ENCODE results near the gene MFGE8. TPM values are rescaled to one million over a fixed set of nuclear protein-coding genes. Genes with fewer than 3 reads are reported as not detected.

Gene MFGE8
- total RNA-seq, 2 experiments from 2014 or later: 22.9 to 38.1 TPM

GRCh38 chr15:88890495-88890894, 22.7 kb downstream of the MFGE8 start:
- CTCF ChIA-PET: interaction anchor here (1.1 to 6.5 kb wide), 4 partner anchors 12 to 266 kb away, joined by 3 to 59 read pairs (median 6); no protein-coding TSS in a partner anchor
- Mint-ChIP-seq H3K27ac (no peak overlapping the region), H3K36me3 (no peaks in the 10 kb centered on the region), H3K4me3 (no peak overlapping the region), H3K4me1 (peaks cover 11% of the 10 kb centered on the region), H3K27me3 (no peaks in the 10 kb centered on the region), H3K9me3 (ENCODE audit: low read depth) (no peaks in the 10 kb centered on the region)
- no peak for DNase-seq
- no peak for ATAC-seq

- Mint-ChIP-seq H3K36me3 (no peaks in the 10 kb centered on the region), H3K27me3 (no peaks in the 10 kb centered on the region), H3K9me3 (ENCODE audit: low read depth) (no peaks in the 10 kb centered on the region), H3K4me3 (no peak overlapping the region), H3K27ac (no peak overlapping the region), H3K4me1 (peaks cover 3% of the 10 kb centered on the region)
- DNase-seq (no peak), ATAC-seq (no peak)
- CTCF ChIA-PET: no interaction called here
Observed at GRCh38 chr15:88888719-88889118, 24.5 kb downstream of the MFGE8 start.

GRCh38 chr15:88887068-88887580, 26.1 kb downstream of the MFGE8 start:
- Mint-ChIP-seq H3K9me3 (ENCODE audit: low read depth) (no peaks in the 10 kb centered on the region), H3K36me3 (peaks cover 1% of the 10 kb centered on the region)
- DNase-seq: no peak

GRCh38 chr15:88882785-88883184, 30.4 kb downstream of the MFGE8 start:
- Mint-ChIP-seq H3K4me1 (no peaks in the 10 kb centered on the region), H3K27ac (no peak overlapping the region), H3K4me3 (no peak overlapping the region), H3K36me3 (peaks cover 1% of the 10 kb centered on the region), H3K9me3 (ENCODE audit: low read depth) (no peaks in the 10 kb centered on the region), H3K27me3 (no peaks in the 10 kb centered on the region)
- DNase-seq: no peak
- CTCF ChIA-PET: interaction anchor here (1.0 to 1.2 kb wide), 3 partner anchors 11 to 293 kb away, joined by 3 read pairs; no protein-coding TSS in a partner anchor
- ATAC-seq: no peak

More at GRCh38 chr15:88887068-88887580, 26.1 kb downstream of the MFGE8 start:
- no peak overlapping the region for H3K4me3 Mint-ChIP-seq
- H3K27ac Mint-ChIP-seq: no peak overlapping the region
- no peak for ATAC-seq
- H3K27me3 Mint-ChIP-seq: no peaks in the 10 kb centered on the region
- CTCF ChIA-PET: interaction anchor here (1.8 kb wide), 1 partner anchor 8 kb away, joined by 8 read pairs; no protein-coding TSS in a partner anchor
- no peaks in the 10 kb centered on the region for H3K4me1 Mint-ChIP-seq

- ATAC-seq (no peak), DNase-seq (no peak)
- CTCF ChIA-PET: no interaction called here
- H3K9me3 Mint-ChIP-seq (ENCODE audit: low read depth): no peaks in the 10 kb centered on the region
- H3K27ac Mint-ChIP-seq: no peak overlapping the region
- H3K36me3 Mint-ChIP-seq: peaks cover 1% of the 10 kb centered on the region
- no peaks in the 10 kb centered on the region for H3K27me3 Mint-ChIP-seq
- no peaks in the 10 kb centered on the region for H3K4me1 Mint-ChIP-seq
- no peak overlapping the region for H3K4me3 Mint-ChIP-seq
Observed at GRCh38 chr15:88881775-88882174, 31.4 kb downstream of the MFGE8 start.

GRCh38 chr15:88880944-88881740, 32.0 kb downstream of the MFGE8 start:
- ATAC-seq (no peak), DNase-seq (no peak)
- peaks cover 1% of the 10 kb centered on the region for H3K36me3 Mint-ChIP-seq
- H3K9me3 Mint-ChIP-seq (ENCODE audit: low read depth): no peaks in the 10 kb centered on the region
- CTCF ChIA-PET: interaction anchor here (0.8 to 1.2 kb wide), 2 partner anchors 24 to 296 kb away, joined by 3 to 4 read pairs; no protein-coding TSS in a partner anchor
- H3K27me3 Mint-ChIP-seq: no peaks in the 10 kb centered on the region
- H3K4me3 Mint-ChIP-seq: no peak overlapping the region
- H3K4me1 Mint-ChIP-seq: no peaks in the 10 kb centered on the region
- no peak overlapping the region for H3K27ac Mint-ChIP-seq

- H3K4me3 Mint-ChIP-seq: no peak overlapping the region
- CTCF ChIA-PET: interaction anchor here (0.8 to 2.1 kb wide), 9 partner anchors 9 to 452 kb away, joined by 3 to 9 read pairs (median 3); no protein-coding TSS in a partner anchor
- no peak overlapping the region for H3K27ac Mint-ChIP-seq
- no peaks in the 10 kb centered on the region for H3K9me3 Mint-ChIP-seq (ENCODE audit: low read depth)
- no peaks in the 10 kb centered on the region for H3K4me1 Mint-ChIP-seq
- no peaks in the 10 kb centered on the region for H3K27me3 Mint-ChIP-seq
- DNase-seq: peak; percentile 49
- peak; percentile 76 for ATAC-seq
- H3K36me3 Mint-ChIP-seq: peaks cover 3% of the 10 kb centered on the region
Observed at GRCh38 chr15:88878720-88879184, 34.4 kb downstream of the MFGE8 start.

- Mint-ChIP-seq H3K27me3 (no peaks in the 10 kb centered on the region), H3K9me3 (ENCODE audit: low read depth) (no peaks in the 10 kb centered on the region), H3K4me1 (no peaks in the 10 kb centered on the region), H3K36me3 (peaks cover 2% of the 10 kb centered on the region), H3K4me3 (no peak overlapping the region), H3K27ac (no peak overlapping the region)
- ATAC-seq (no peak), DNase-seq (no peak)
- CTCF ChIA-PET: interaction anchor here (1.0 to 2.1 kb wide), 5 partner anchors 9 to 254 kb away, joined by 3 to 9 read pairs (median 8); no protein-coding TSS in a partner anchor
Observed at GRCh38 chr15:88877906-88878305, 35.3 kb downstream of the MFGE8 start.

- H3K27me3 Mint-ChIP-seq: no peaks in the 10 kb centered on the region
- H3K4me1 Mint-ChIP-seq: no peaks in the 10 kb centered on the region
- no peak overlapping the region for H3K4me3 Mint-ChIP-seq
- H3K27ac Mint-ChIP-seq: no peak overlapping the region
- CTCF ChIA-PET: no interaction called here
- no peak for DNase-seq
- H3K36me3 Mint-ChIP-seq: peaks cover 2% of the 10 kb centered on the region
- no peaks in the 10 kb centered on the region for H3K9me3 Mint-ChIP-seq (ENCODE audit: low read depth)
- ATAC-seq: no peak
Observed at GRCh38 chr15:88877415-88877814, 35.8 kb downstream of the MFGE8 start.

- Mint-ChIP-seq H3K4me1 (no peaks in the 10 kb centered on the region), H3K27ac (no peak overlapping the region), H3K9me3 (ENCODE audit: low read depth) (no peaks in the 10 kb centered on the region), H3K36me3 (peaks cover 2% of the 10 kb centered on the region), H3K27me3 (no peaks in the 10 kb centered on the region), H3K4me3 (no peak overlapping the region)
- DNase-seq (no peak), ATAC-seq (no peak)
- CTCF ChIA-PET: no interaction called here
Observed at GRCh38 chr15:88876573-88876972, 36.6 kb downstream of the MFGE8 start.

- DNase-seq: no peak
- CTCF ChIA-PET: no interaction called here
- no peak for ATAC-seq
- H3K4me3 Mint-ChIP-seq: no peak overlapping the region
- H3K36me3 Mint-ChIP-seq: peaks cover 2% of the 10 kb centered on the region
- no peak overlapping the region for H3K27ac Mint-ChIP-seq
- H3K9me3 Mint-ChIP-seq (ENCODE audit: low read depth): no peaks in the 10 kb centered on the region
- no peaks in the 10 kb centered on the region for H3K4me1 Mint-ChIP-seq
- H3K27me3 Mint-ChIP-seq: no peaks in the 10 kb centered on the region
Observed at GRCh38 chr15:88874684-88875083, 38.5 kb downstream of the MFGE8 start.

GRCh38 chr15:88874275-88874674, 38.9 kb downstream of the MFGE8 start:
- Mint-ChIP-seq H3K27ac (no peak overlapping the region), H3K9me3 (ENCODE audit: low read depth) (no peaks in the 10 kb centered on the region), H3K4me1 (no peaks in the 10 kb centered on the region), H3K4me3 (no peak overlapping the region), H3K27me3 (no peaks in the 10 kb centered on the region), H3K36me3 (peaks cover 2% of the 10 kb centered on the region)
- ATAC-seq (no peak), DNase-seq (no peak)
- CTCF ChIA-PET: no interaction called here

GRCh38 chr15:88873786-88874185, 39.4 kb downstream of the MFGE8 start:
- DNase-seq (no peak), ATAC-seq (no peak)
- no peaks in the 10 kb centered on the region for H3K27me3 Mint-ChIP-seq
- CTCF ChIA-PET: no interaction called here
- H3K27ac Mint-ChIP-seq: no peak overlapping the region
- no peaks in the 10 kb centered on the region for H3K9me3 Mint-ChIP-seq (ENCODE audit: low read depth)
- H3K4me1 Mint-ChIP-seq: no peaks in the 10 kb centered on the region
- peaks cover 2% of the 10 kb centered on the region for H3K36me3 Mint-ChIP-seq
- no peak overlapping the region for H3K4me3 Mint-ChIP-seq

- Mint-ChIP-seq H3K36me3 (peaks cover 2% of the 10 kb centered on the region), H3K27ac (no peak overlapping the region), H3K9me3 (ENCODE audit: low read depth) (no peaks in the 10 kb centered on the region), H3K4me1 (no peaks in the 10 kb centered on the region), H3K27me3 (no peaks in the 10 kb centered on the region), H3K4me3 (no peak overlapping the region)
- CTCF ChIA-PET: interaction anchor here (1.4 to 1.5 kb wide), 2 partner anchors 21 to 32 kb away, joined by 3 to 4 read pairs; no protein-coding TSS in a partner anchor
- DNase-seq: no peak
- ATAC-seq: no peak
Observed at GRCh38 chr15:88872706-88873105, 40.5 kb downstream of the MFGE8 start.
